ENCODE data around the gene SPOUT1. TPM values are rescaled to one million over a fixed set of nuclear protein-coding genes. Genes with fewer than 3 reads are reported as not detected.
A peak's percentile ranks its signal among the peaks of the same experiment; 100 is the strongest.
"Not testable (repeated sequence)": the region's sequence is repeated elsewhere in the genome, so short reads cannot be mapped to it uniquely, and the experiment has no call there.

SPOUT1 gene
- total and polyA plus RNA-seq, 5 donors from 2014 or later = 36.1 to 77.7 (median 57.2) TPM

DNA sequence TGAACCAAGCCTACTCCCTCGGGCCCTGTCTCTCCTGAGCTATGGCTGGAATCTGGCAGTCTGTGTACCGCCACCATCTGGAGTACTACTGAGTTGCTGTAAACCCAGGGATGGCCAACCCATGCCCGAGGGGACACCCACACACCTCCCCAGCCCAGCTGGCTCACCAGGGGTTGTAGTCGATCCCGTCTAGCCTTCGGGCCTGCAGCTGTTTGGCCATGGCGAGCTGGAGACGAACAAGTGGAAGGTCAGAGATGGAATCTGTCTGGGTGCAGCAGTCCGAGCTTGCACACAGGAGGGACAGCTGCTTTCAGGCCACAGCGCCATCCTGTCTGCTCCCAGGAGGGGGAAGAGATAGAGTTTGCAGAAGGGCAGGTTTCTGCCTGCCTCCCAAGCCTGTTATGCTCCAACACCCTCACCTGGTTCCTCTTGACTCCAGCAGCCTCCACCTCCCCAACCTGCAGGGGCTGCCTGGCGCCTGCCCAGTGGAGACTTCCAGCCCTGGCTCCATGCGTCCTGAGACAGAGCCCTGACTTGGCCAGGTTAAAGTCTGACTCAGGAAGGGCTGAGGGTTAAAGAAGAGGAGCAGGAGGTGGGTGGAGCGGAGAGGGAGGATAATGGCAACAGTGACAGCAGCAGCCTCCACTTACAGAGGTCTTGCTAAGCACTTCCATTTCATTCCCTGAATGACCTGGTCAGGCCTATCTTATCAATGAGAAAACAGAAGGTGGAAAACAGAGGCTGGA, 15.8 kb upstream of the SPOUT1 start:
- H3K9me3 ChIP-seq (ENCODE audit: control insufficient read depth in 2 of 2, low read length in 2 of 2) = no peaks in the 10 kb centered on the region
- ATAC-seq (ENCODE audit: low read depth in 2 of 2) (no peak), DNase-seq (no peak)
- no peaks in the 10 kb centered on the region for H3K27me3 ChIP-seq (ENCODE audit: control insufficient read depth, insufficient read depth, low read length)
- H3K36me3 Mint-ChIP-seq = peaks cover 13% of the 10 kb centered on the region
- no peak overlapping the region for H3K4me3 ChIP-seq (ENCODE audit: low read depth, low read length)
- H3K4me1 Mint-ChIP-seq = peaks cover 0 to 4% (median 1%) of the 10 kb centered on the region in 4 donors
- no peaks in the 10 kb centered on the region for H3K4me1 ChIP-seq (ENCODE audit: control insufficient read depth, insufficient read depth, low read length, poor library complexity, severe bottlenecking)
- H3K4me3 Mint-ChIP-seq = no peak overlapping the region
- H3K9me3 Mint-ChIP-seq = peaks cover 0 to 9% (median 0%) of the 10 kb centered on the region in 7 donors
- H3K36me3 ChIP-seq (ENCODE audit: control insufficient read depth, insufficient read depth, low read length) = peaks cover 8% of the 10 kb centered on the region
- no peak overlapping the region for H3K27ac ChIP-seq (ENCODE audit: insufficient read depth, low read length, poor library complexity, severe bottlenecking)
- no peak overlapping the region for H3K27ac Mint-ChIP-seq
- H3K27me3 Mint-ChIP-seq = peaks cover 4% of the 10 kb centered on the region

DNA sequence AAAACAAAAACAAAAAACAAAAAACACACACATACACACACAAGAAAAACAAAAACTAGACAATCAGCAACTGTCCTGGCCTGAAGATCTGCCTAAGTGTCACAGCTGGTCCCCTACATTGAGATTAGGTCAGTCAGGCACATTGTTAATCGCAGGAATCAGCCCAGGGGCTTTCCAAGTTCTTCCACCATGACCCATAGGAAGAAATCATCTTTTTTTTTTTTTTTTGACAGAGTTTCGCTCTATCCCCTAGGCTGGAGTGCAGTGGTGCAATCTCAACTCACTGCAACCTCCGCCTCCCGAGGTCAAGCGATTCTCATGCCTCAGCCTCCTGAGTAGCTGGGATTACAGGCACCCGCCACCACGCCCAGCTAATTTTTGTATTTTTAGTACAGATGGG, 13.6 kb upstream of the SPOUT1 start:
- H3K4me3 ChIP-seq (ENCODE audit: low read depth, low read length); H3K4me1 ChIP-seq (ENCODE audit: control insufficient read depth, insufficient read depth, low read length, poor library complexity, severe bottlenecking); H3K27me3 ChIP-seq (ENCODE audit: control insufficient read depth, insufficient read depth, low read length); ATAC-seq (ENCODE audit: low read depth in 2 of 2); DNase-seq; H3K9me3 ChIP-seq (ENCODE audit: control insufficient read depth in 2 of 2, low read length in 2 of 2); H3K9me3 Mint-ChIP-seq; H3K36me3 Mint-ChIP-seq; H3K27me3 Mint-ChIP-seq; H3K36me3 ChIP-seq (ENCODE audit: control insufficient read depth, insufficient read depth, low read length); H3K27ac ChIP-seq (ENCODE audit: insufficient read depth, low read length, poor library complexity, severe bottlenecking); H3K4me3 Mint-ChIP-seq; H3K4me1 Mint-ChIP-seq: not testable (repeated sequence)
- H3K27ac Mint-ChIP-seq = peak overlapping the region in 1 of 3 donors; percentile 69

DNA sequence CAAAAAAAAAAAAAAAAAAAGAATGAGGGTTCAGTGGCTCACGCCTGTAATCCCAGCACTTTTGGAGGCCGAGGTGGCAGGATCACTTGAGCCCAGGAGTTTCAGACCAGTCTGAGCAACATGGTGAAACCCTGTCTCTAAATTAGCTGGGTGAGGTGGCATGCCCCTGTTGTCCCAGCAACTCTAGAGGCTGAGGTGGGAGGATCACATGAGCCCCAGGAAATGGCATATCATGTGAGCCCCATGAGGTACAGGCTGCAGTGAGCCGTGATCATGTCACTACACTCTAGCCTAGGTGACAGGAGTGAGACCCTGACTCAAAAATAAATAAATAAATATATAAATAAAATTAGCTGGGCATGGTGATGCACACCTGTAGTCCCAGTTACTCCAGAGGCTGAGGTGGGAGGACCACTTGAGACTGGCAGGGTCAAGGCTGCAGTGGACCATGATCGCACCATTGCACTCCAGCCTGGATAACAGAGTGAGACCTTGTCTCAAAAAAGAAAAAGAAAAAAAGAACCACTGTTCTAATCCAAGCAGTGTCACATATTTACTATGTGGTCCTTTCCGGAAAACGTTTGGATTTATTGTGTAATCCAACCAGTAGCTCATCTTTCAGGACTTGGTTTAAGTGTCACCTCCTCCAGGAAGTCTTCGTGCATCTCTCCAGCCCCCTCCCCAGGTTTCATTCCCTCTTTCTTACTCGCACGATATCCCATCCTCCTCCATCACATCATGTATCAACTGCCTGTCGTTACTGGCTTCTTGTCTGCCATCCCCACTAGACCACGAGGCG, 12.3 kb upstream of the SPOUT1 start:
- peaks cover 11% of the 10 kb centered on the region for H3K36me3 ChIP-seq (ENCODE audit: control insufficient read depth, insufficient read depth, low read length)
- no peaks in the 10 kb centered on the region for H3K27me3 ChIP-seq (ENCODE audit: control insufficient read depth, insufficient read depth, low read length)
- H3K27ac Mint-ChIP-seq = peak overlapping the region in 1 of 3 donors; percentile 48
- ATAC-seq (ENCODE audit: low read depth in 2 of 2) = no peak
- H3K4me3 ChIP-seq (ENCODE audit: low read depth, low read length) = no peak overlapping the region
- H3K27me3 Mint-ChIP-seq = peaks cover 4% of the 10 kb centered on the region
- no peak overlapping the region for H3K4me3 Mint-ChIP-seq
- H3K9me3 Mint-ChIP-seq = no peaks in the 10 kb centered on the region
- H3K36me3 Mint-ChIP-seq = peaks cover 10% of the 10 kb centered on the region
- no peaks in the 10 kb centered on the region for H3K4me1 ChIP-seq (ENCODE audit: control insufficient read depth, insufficient read depth, low read length, poor library complexity, severe bottlenecking)
- no peaks in the 10 kb centered on the region for H3K4me1 Mint-ChIP-seq
- H3K27ac ChIP-seq (ENCODE audit: insufficient read depth, low read length, poor library complexity, severe bottlenecking) = no peak overlapping the region
- no peaks in the 10 kb centered on the region for H3K9me3 ChIP-seq (ENCODE audit: control insufficient read depth in 2 of 2, low read length in 2 of 2)
- no peak for DNase-seq

DNA sequence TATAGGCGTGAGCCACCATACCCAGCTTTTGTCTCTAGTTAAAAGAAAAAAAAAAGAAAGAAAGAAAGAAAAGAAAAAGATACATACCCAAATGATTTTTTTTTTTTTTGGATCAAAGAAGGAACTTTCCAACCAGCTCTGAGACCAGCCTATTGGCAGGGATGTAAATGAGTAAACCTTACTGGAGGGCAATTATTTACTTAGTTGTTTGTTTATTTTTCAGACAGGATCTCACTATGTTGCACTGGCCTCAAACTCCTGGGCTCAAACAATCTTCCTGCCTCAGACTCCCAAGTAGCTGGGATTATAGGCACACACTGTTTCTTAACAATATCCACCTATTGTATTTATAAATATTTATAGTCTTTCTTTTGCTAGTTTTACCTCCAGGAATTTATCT, 10.9 kb upstream of the SPOUT1 start:
- Mint-ChIP-seq H3K4me1 (no peaks in the 10 kb centered on the region), H3K9me3 (no peaks in the 10 kb centered on the region), H3K27me3 (peaks cover 4% of the 10 kb centered on the region), H3K4me3 (no peak overlapping the region), H3K36me3 (peaks cover 10% of the 10 kb centered on the region), H3K27ac (no peak overlapping the region)
- ATAC-seq (ENCODE audit: low read depth in 2 of 2) (no peak), DNase-seq (no peak)
- Histone ChIP-seq H3K27ac (ENCODE audit: insufficient read depth, low read length, poor library complexity, severe bottlenecking) (no peak overlapping the region), H3K27me3 (ENCODE audit: control insufficient read depth, insufficient read depth, low read length) (no peaks in the 10 kb centered on the region), H3K4me1 (ENCODE audit: control insufficient read depth, insufficient read depth, low read length, poor library complexity, severe bottlenecking) (no peaks in the 10 kb centered on the region), H3K36me3 (ENCODE audit: control insufficient read depth, insufficient read depth, low read length) (peaks cover 11% of the 10 kb centered on the region), H3K9me3 (ENCODE audit: control insufficient read depth in 2 of 2, low read length in 2 of 2) (no peaks in the 10 kb centered on the region), H3K4me3 (ENCODE audit: low read depth, low read length) (no peak overlapping the region)

DNA sequence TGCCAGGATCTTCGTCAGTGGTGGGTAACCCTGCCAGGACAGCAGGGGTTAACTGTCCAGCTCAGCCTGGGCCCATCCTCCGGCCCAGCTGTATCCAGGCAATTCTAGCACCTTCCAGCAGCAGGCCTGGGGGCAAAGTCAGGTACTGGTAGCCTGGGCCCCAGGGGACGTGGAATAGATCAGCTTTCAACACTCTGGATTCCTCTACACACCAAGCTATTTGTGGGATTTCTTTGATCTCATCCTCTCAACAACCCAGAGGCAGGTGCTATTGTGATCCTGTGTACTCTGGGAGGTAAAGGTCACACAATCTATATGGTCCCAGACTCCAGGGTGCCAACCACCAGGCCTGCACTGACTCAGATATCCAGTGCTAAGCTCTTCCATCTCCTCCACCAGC, 8.7 kb upstream of the SPOUT1 start:
- no peak for DNase-seq

DNA sequence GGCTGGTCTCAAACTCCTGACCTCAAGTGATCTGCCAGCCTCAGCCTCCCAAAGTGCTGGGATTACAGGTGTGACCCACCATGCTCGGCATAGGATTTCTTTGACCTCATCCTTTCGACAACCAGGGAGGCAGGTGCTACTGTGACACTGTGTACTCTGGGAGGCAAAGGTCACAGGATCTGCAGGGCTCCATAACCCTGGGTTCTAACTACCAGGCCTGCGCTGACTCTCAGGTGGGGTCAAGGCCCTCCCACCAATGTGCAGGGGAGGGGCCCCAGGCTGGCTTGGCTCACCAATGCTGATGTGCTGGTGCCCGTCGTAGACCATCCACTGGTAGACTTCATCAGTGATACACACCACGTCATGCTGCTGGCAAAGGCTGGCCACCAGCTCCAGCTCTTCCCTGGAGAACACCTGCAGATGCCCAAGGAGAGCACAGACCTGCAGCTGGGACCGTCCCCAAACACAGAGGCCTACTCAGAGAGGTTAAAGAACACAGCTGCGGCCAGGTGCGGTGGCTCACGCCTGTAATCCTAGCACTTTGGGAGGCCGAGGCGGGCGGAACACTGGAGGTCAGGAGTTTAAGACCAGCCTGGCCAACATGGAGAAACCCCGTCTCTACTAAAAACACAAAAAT, 7.0 kb upstream of the SPOUT1 start:
- Histone ChIP-seq H3K27me3 (ENCODE audit: control insufficient read depth, insufficient read depth, low read length) (no peaks in the 10 kb centered on the region), H3K27ac (ENCODE audit: insufficient read depth, low read length, poor library complexity, severe bottlenecking) (no peak overlapping the region), H3K4me3 (ENCODE audit: low read depth, low read length) (no peak overlapping the region), H3K9me3 (ENCODE audit: control insufficient read depth in 2 of 2, low read length in 2 of 2) (no peaks in the 10 kb centered on the region), H3K36me3 (ENCODE audit: control insufficient read depth, insufficient read depth, low read length) (peaks cover 3% of the 10 kb centered on the region), H3K4me1 (ENCODE audit: control insufficient read depth, insufficient read depth, low read length, poor library complexity, severe bottlenecking) (no peaks in the 10 kb centered on the region)
- Mint-ChIP-seq H3K36me3 (peaks cover 9% of the 10 kb centered on the region), H3K27ac (no peak overlapping the region), H3K4me1 (no peaks in the 10 kb centered on the region), H3K27me3 (peaks cover 4% of the 10 kb centered on the region), H3K9me3 (no peaks in the 10 kb centered on the region), H3K4me3 (no peak overlapping the region)
- ATAC-seq (ENCODE audit: low read depth in 2 of 2) (no peak), DNase-seq (no peak)

More for the DNA sequence above, 8.7 kb upstream of the SPOUT1 start:
- H3K36me3 ChIP-seq (ENCODE audit: control insufficient read depth, insufficient read depth, low read length) = peaks cover 11% of the 10 kb centered on the region
- H3K9me3 ChIP-seq (ENCODE audit: control insufficient read depth in 2 of 2, low read length in 2 of 2) = no peaks in the 10 kb centered on the region
- no peaks in the 10 kb centered on the region for H3K9me3 Mint-ChIP-seq
- no peaks in the 10 kb centered on the region for H3K4me1 Mint-ChIP-seq
- H3K4me1 ChIP-seq (ENCODE audit: control insufficient read depth, insufficient read depth, low read length, poor library complexity, severe bottlenecking) = no peaks in the 10 kb centered on the region
- ATAC-seq (ENCODE audit: low read depth in 2 of 2) = no peak
- H3K4me3 ChIP-seq (ENCODE audit: low read depth, low read length) = no peak overlapping the region
- peaks cover 13% of the 10 kb centered on the region for H3K36me3 Mint-ChIP-seq
- H3K27ac Mint-ChIP-seq = no peak overlapping the region
- no peak overlapping the region for H3K4me3 Mint-ChIP-seq
- no peaks in the 10 kb centered on the region for H3K27me3 ChIP-seq (ENCODE audit: control insufficient read depth, insufficient read depth, low read length)
- peaks cover 4% of the 10 kb centered on the region for H3K27me3 Mint-ChIP-seq
- no peak overlapping the region for H3K27ac ChIP-seq (ENCODE audit: insufficient read depth, low read length, poor library complexity, severe bottlenecking)

DNA sequence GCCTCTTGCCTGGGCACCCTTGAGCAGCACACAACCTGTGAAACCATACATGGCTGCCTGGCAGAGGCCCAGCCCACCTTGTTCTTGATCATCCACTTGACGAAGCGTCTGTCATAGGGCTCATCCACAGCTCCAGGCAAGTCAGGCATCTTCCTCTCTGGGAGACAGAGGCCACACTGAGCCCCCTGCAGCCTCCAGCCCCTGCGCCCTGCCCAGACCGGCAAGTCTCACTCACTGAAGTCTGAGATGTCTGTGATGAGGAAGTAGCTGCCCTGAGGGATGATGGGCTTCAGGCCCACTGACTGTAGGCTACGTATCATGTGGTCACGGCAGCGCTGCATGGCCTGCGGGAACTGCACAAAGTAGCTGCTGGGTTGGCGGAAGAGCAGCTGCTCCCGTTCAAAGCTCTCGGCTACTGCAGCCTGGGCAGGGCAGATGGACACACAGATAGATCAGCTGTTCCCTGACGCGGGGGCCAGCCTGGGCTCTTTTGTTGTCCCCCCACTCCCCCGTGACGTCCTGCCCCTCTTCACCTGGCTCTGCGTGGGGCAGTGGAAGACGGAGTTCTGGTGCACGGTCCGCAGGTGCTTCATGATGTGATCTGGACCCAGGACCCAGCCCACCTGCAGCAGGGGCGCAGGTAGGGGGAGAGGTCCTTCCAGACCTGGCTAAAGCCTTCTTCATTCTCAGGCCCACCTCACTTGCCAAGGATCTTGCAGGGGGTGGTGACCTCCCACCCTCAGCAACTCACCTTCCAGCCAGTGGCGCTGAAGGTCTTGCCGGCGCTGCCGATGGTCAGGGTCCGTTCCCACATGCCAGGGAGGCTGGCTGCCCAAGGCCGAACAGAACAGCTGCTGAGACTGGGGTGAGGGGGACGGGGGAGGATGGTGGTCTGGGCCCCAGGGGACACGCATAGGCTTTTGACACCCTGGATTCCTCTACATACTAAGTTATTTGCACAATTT, 5.9 kb upstream of the SPOUT1 start:
- H3K36me3 Mint-ChIP-seq = peaks cover 9% of the 10 kb centered on the region
- Histone ChIP-seq H3K36me3 (ENCODE audit: control insufficient read depth, insufficient read depth, low read length) (peaks cover 3% of the 10 kb centered on the region), H3K4me3 (ENCODE audit: low read depth, low read length) (no peak overlapping the region), H3K27ac (ENCODE audit: insufficient read depth, low read length, poor library complexity, severe bottlenecking) (no peak overlapping the region), H3K27me3 (ENCODE audit: control insufficient read depth, insufficient read depth, low read length) (no peaks in the 10 kb centered on the region), H3K9me3 (ENCODE audit: control insufficient read depth in 2 of 2, low read length in 2 of 2) (no peaks in the 10 kb centered on the region), H3K4me1 (ENCODE audit: control insufficient read depth, insufficient read depth, low read length, poor library complexity, severe bottlenecking) (no peaks in the 10 kb centered on the region)
- no peak for DNase-seq
- H3K9me3 Mint-ChIP-seq = no peaks in the 10 kb centered on the region
- no peaks in the 10 kb centered on the region for H3K27me3 Mint-ChIP-seq
- no peak for ATAC-seq (ENCODE audit: low read depth in 2 of 2)
- peaks cover 0 to 3% (median 0%) of the 10 kb centered on the region in 4 donors for H3K4me1 Mint-ChIP-seq
- H3K27ac Mint-ChIP-seq = no peak overlapping the region
- no peak overlapping the region for H3K4me3 Mint-ChIP-seq
